ENCODE results near the gene TRPV5.

DNA sequence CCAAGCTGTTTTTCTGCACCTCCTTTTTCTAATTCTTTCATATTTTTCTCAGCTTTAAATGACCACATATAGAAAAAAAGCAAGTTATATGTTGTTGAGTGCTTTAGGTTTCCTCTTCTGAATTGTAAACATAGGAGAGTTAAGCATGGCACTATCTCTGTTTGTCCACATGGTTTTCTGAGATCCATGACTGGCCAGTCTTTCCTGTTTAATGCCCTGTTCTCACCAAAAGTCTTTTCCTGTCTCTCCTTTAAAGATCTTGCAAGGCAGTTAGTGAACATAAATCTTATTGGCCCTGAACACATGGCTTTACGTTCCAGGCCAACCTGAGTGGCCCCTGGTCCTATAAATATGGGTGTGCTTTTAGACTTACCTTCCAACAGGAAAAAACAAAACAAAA, 19.4 kb downstream of the TRPV5 start:
- TF ChIP-seq, protein P1, sequence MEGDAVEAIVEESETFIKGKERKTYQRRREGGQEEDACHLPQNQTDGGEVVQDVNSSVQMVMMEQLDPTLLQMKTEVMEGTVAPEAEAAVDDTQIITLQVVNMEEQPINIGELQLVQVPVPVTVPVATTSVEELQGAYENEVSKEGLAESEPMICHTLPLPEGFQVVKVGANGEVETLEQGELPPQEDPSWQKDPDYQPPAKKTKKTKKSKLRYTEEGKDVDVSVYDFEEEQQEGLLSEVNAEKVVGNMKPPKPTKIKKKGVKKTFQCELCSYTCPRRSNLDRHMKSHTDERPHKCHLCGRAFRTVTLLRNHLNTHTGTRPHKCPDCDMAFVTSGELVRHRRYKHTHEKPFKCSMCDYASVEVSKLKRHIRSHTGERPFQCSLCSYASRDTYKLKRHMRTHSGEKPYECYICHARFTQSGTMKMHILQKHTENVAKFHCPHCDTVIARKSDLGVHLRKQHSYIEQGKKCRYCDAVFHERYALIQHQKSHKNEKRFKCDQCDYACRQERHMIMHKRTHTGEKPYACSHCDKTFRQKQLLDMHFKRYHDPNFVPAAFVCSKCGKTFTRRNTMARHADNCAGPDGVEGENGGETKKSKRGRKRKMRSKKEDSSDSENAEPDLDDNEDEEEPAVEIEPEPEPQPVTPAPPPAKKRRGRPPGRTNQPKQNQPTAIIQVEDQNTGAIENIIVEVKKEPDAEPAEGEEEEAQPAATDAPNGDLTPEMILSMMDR (IDR thresholded peaks at IDR 0.05): no peak
- no peak for TF ChIP-seq POLR2A (IDR thresholded peaks at IDR 0.05)
